HepG2 (cell line): Measurements from ENCODE around the gene TTBK1. TPM values are rescaled to one million over a fixed set of nuclear protein-coding genes. Genes with fewer than 3 reads are reported as not detected.

Experiments used
- ATAC-seq: fragments of 200-7000 bp; cut with Tn5 transposase; 3 replicates; pipeline ENCODE4 v1.9.1; 2020; ENCODE audit warnings: mild to moderate bottlenecking, moderate library complexity
- BruUV-seq: library from RNA; stranded (reverse); fragments of 400-500 nt; replicated peaks from 2 replicates; lab custom pipeline; 2021; lab: Mats Ljungman, UMichigan
- CTCF ChIA-PET: fragments of 300-600 bp; formaldehyde crosslinking; extraction: SDS; loops from one replicate; lab custom pipeline; 2021; ENCODE audit warnings: low total read pairs, inconsistent platforms, low intra/inter-chr PET ratio; lab: Yijun Ruan, JAX
- POLR2A ChIA-PET: fragments of 350-600 bp; sonication (Branson Sonifier 250); formaldehyde crosslinking; loops from one replicate; lab custom pipeline; 2020; ENCODE audit warnings: antibody characterized with exemption, inconsistent platforms; lab: Yijun Ruan, JAX
- DNase-seq: peaks from one replicate; pipeline ENCODE4 v3.0.0-alpha.2; 2015; ENCODE audit warnings: low spot score
- FAIRE-seq: peaks from 3 replicates; lab custom pipeline; 2011; peaks lifted over from hg19 to GRCh38; lab: Jason Lieb, UNC
- H2AFZ ChIP-seq: one replicate; pipeline ENCODE4 v1.6.1; 2011; ENCODE audit warnings: low read length, inconsistent platforms
- H3K27ac ChIP-seq: fragments of 300-600 bp; 3 replicates; pipeline ENCODE4 v1.8.0; 2011; ENCODE audit warnings: mixed run types, mild to moderate bottlenecking, mixed read lengths, low read length, inconsistent platforms; ENCODE audit not compliant: insufficient read depth; ENCODE audit errors: extremely low read length
- H3K27me3 ChIP-seq, 2 experiments: fragments of 200-600 bp in 1 of 2; 2 replicates in 1 of 2; 3 replicates in 1 of 2; pipeline versions ENCODE4 v1.6.0 to v1.8.0; 2011; ENCODE audit warnings: low read length in 2 of 2, mild to moderate bottlenecking in 2 of 2, moderate library complexity in 2 of 2, inconsistent platforms in 1 of 2; ENCODE audit not compliant: insufficient read depth in 2 of 2, control insufficient read depth in 1 of 2
- H3K36me3 ChIP-seq, 2 experiments: fragments of 200-600 bp in 1 of 2; replicated peaks in 1 of 2; 2 replicates in 1 of 2; 3 replicates in 1 of 2; pipeline versions ENCODE4 v1.5.1 to v1.8.0; 2011; ENCODE audit warnings: low read length in 2 of 2, inconsistent platforms in 1 of 2; ENCODE audit not compliant: insufficient read depth in 2 of 2, control insufficient read depth in 1 of 2
- H3K4me1 ChIP-seq: 2 replicates; pipeline ENCODE4 v1.5.1; 2012; ENCODE audit warnings: low read length, inconsistent platforms; ENCODE audit not compliant: insufficient read depth
- H3K4me2 ChIP-seq: 2 replicates; pipeline ENCODE4 v1.6.0; 2011; ENCODE audit warnings: low read depth, low read length, inconsistent platforms
- H3K4me3 ChIP-seq, 3 experiments: fragments of 200-600 bp in 1 of 3; sonication (generic), shearing (Covaris generic) in 1 of 3; replicated peaks in 1 of 3; 2 replicates each; pipeline ENCODE4 v1.5.1; 2011 to 2016; ENCODE audit warnings: low read length in 3 of 3, inconsistent platforms in 2 of 3, low read depth in 2 of 3, mild to moderate bottlenecking in 2 of 3, control low read depth in 1 of 3, mixed read lengths in 1 of 3; ENCODE audit not compliant: insufficient read depth in 1 of 3
- H3K79me2 ChIP-seq: one replicate; pipeline ENCODE4 v1.6.1; 2011; ENCODE audit warnings: low read length, inconsistent platforms; ENCODE audit not compliant: insufficient read depth
- H3K9ac ChIP-seq: 2 replicates; pipeline ENCODE4 v1.6.0; 2011; ENCODE audit warnings: mild to moderate bottlenecking, low read depth, low read length, inconsistent platforms; ENCODE audit not compliant: insufficient read depth
- H3K9me3 ChIP-seq: 2 replicates; pipeline ENCODE4 v1.5.1; 2012; ENCODE audit warnings: mild to moderate bottlenecking, low read length
- H4K20me1 ChIP-seq: 2 replicates; pipeline ENCODE4 v1.6.0; 2011; ENCODE audit warnings: inconsistent platforms, mild to moderate bottlenecking, low read length, moderate library complexity; ENCODE audit not compliant: insufficient read depth
- ASH2L ChIP-seq: fragments of 300-600, 200-600 bp; sonication (generic); IDR thresholded peaks from 2 replicates; pipeline ENCODE4 v1.7.0; 2017; ENCODE audit warnings: low read depth, mild to moderate bottlenecking, moderate library complexity, mixed read lengths, low read length; ENCODE audit not compliant: insufficient read length
- HMG20B ChIP-seq: conservative IDR thresholded peaks from 2 replicates; pipeline ENCODE4 v1.6.1; 2016; ENCODE audit warnings: missing genetic modification reagents, missing compliant biosample characterization
- IKZF4 ChIP-seq: sonication (generic); formaldehyde crosslinking; IDR thresholded peaks from 2 replicates; pipeline ENCODE4 v1.5.1; 2020; ENCODE audit warnings: borderline replicate concordance, mild to moderate bottlenecking, low read depth, missing genetic modification reagents; ENCODE audit errors: not compliant biosample characterization
- MED8 ChIP-seq: sonication (generic); formaldehyde crosslinking; IDR thresholded peaks from 2 replicates; pipeline ENCODE4 v1.8.1; 2023; ENCODE audit warnings: mild to moderate bottlenecking, missing genetic modification reagents; ENCODE audit not compliant: insufficient replicate concordance
- MTA3 ChIP-seq: sonication (generic); formaldehyde crosslinking; IDR thresholded peaks from 2 replicates; pipeline ENCODE4 v1.4.0; 2020; ENCODE audit warnings: missing genetic modification reagents
- NCOA2 ChIP-seq: sonication (generic); formaldehyde crosslinking; IDR thresholded peaks from 2 replicates; pipeline ENCODE4 v1.8.0; 2022; ENCODE audit warnings: inconsistent platforms
- PITX1 ChIP-seq: sonication (generic); formaldehyde crosslinking; IDR thresholded peaks from 2 replicates; pipeline ENCODE4 v1.5.1; 2020; ENCODE audit warnings: mild to moderate bottlenecking, missing genetic modification reagents
- RCOR2 ChIP-seq: IDR thresholded peaks from 2 replicates; pipeline ENCODE4 v1.6.1; 2016; ENCODE audit warnings: missing biosample characterization, missing genetic modification reagents
- REL ChIP-seq: sonication (generic); formaldehyde crosslinking; conservative IDR thresholded peaks from 2 replicates; pipeline ENCODE4 v1.8.0; 2022; ENCODE audit warnings: mild to moderate bottlenecking, missing genetic modification reagents, moderate library complexity
- RELA ChIP-seq: sonication (generic); formaldehyde crosslinking; IDR thresholded peaks from 2 replicates; pipeline ENCODE4 v1.4.0; 2020; ENCODE audit warnings: missing genetic modification reagents
- RXRB ChIP-seq: IDR thresholded peaks from 2 replicates; pipeline ENCODE4 v1.6.1; 2016; ENCODE audit warnings: borderline replicate concordance, missing genetic modification reagents, missing compliant biosample characterization
- SMAD9 ChIP-seq: sonication (generic); formaldehyde crosslinking; IDR thresholded peaks from 2 replicates; pipeline ENCODE4 v1.5.1; 2020; ENCODE audit warnings: mild to moderate bottlenecking, missing genetic modification reagents
- ZBTB38 ChIP-seq: sonication (generic); formaldehyde crosslinking; IDR thresholded peaks from 2 replicates; pipeline ENCODE4 v1.5.1; 2020; ENCODE audit warnings: mild to moderate bottlenecking, missing genetic modification reagents
- ZFP36 ChIP-seq: fragments of 150-350 bp; IDR thresholded peaks from 2 replicates; pipeline ENCODE4 v1.6.1; 2018; ENCODE audit warnings: borderline replicate concordance, low read length, low read depth; ENCODE audit not compliant: partially characterized antibody
- ZNF382 ChIP-seq: sonication (generic); formaldehyde crosslinking; IDR thresholded peaks from 2 replicates; pipeline ENCODE4 v1.5.0; 2020; ENCODE audit warnings: missing genetic modification reagents, mild to moderate bottlenecking, borderline replicate concordance
- ZNF746 ChIP-seq: sonication (generic); formaldehyde crosslinking; IDR thresholded peaks from 2 replicates; pipeline ENCODE4 v1.8.0; 2022; ENCODE audit warnings: mild to moderate bottlenecking, missing genetic modification reagents
- ZNF841 ChIP-seq: sonication (generic); formaldehyde crosslinking; IDR thresholded peaks from 2 replicates; pipeline ENCODE4 v1.8.1; 2023; ENCODE audit warnings: missing genetic modification reagents, borderline replicate concordance
- WGBS: methylation state at CpG from one replicate; pipeline ENCODE4 v1.1.6; 2017; ENCODE audit warnings: low lambda C conversion rate; 5-methylcytosine and 5-hydroxymethylcytosine counted together
- in situ Hi-C: cut with HindIII; loops from 2 replicates; pipeline ENCODE4 v1.10.0; 2017; ENCODE audit warnings: low pct_unique_long_range_greater_than_20kb; ENCODE audit not compliant: extremely low pct_ligation_motif_present
- intact Hi-C: fragments of 100-400 bp; cut with micrococcal nuclease; formaldehyde crosslinking; loops from one replicate; pipeline ENCODE4 v1.10.0; 2022; ENCODE audit not compliant: unreplicated experiment
- polyA plus RNA-seq, 8 experiments: library from polyadenylated mRNA; depleted of rRNA in 3 of 8; stranded (reverse) in 7 of 8; unstranded in 1 of 8; fragments of >200 nt; fragmentation: Illumina TruSeq in 4 of 8; extraction: Trizol in 4 of 8; gene quantifications; 2 replicates each; pipeline versions ENCODE4 v1.2.1 to v1.2.3, GENCODE V29; 2011 to 2016; ENCODE audit warnings: low read depth in 4 of 8, missing spikeins in 1 of 8, mixed read lengths in 1 of 8; ENCODE audit not compliant: insufficient read depth in 1 of 8
- total RNA-seq, 5 experiments: library from RNA; depleted of rRNA; stranded (reverse); fragments of >200 nt; fragmentation: Illumina TruSeq; extraction: Trizol; gene quantifications; 2 replicates each; pipeline ENCODE4 v1.2.3, GENCODE V29; 2016; ENCODE audit warnings: low read depth in 1 of 5
- TF ChIP-seq, protein P1 (sequence below): sonication (generic); formaldehyde crosslinking; IDR thresholded peaks from 2 replicates; pipeline ENCODE4 v1.8.0; 2022; ENCODE audit warnings: mild to moderate bottlenecking, missing genetic modification reagents; ENCODE audit not compliant: insufficient replicate concordance
- TF ChIP-seq, protein P2 (sequence below): sonication (generic); formaldehyde crosslinking; IDR thresholded peaks from 2 replicates; pipeline ENCODE4 v1.4.0; 2020; ENCODE audit warnings: mild to moderate bottlenecking, missing genetic modification reagents

TTBK1 gene
- total and polyA plus RNA-seq, 2 of the 13 experiments (the other 11 are each of a cell fraction or from before 2014, with no cell fraction given): 0.24 to 0.33 TPM

DNA sequence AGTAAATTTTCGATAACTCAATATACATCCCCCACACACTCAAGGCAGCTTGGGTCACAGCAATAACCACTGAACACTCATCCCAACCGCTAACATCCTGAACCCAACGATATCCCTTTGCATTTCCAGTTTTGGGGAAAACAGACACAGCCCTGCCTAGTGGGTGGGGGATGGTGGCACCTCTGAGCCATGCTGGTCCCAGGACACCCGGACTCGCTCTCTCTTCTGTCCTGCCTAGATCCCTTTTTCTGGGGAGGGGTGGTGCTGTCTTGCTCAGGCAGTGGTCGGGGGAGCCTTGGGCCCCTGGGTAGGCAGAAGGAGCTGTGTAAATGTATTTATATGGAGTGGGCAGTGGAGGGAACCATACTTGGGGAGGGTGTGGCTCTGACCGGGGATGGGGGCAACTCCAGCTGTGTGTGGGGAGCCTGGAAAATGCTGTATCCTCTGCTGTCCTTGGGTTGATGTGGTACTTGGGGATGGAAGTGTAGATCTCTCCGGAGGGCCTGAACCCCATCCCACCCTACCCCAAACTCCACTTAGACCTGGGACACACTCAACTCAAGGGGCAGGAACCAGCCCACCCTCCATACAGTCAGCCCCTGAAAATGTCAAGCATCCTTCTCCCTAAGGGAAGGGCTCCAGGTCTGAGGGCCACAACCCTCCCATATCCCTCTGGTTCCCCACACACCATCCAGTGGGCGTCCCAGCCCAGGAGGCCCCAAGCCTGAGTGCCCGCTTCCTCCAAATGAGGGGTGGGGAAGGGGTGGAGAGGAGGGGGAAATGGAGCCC, 31.0 kb downstream of the TTBK1 start (continued):
- TF ChIP-seq, protein P1, sequence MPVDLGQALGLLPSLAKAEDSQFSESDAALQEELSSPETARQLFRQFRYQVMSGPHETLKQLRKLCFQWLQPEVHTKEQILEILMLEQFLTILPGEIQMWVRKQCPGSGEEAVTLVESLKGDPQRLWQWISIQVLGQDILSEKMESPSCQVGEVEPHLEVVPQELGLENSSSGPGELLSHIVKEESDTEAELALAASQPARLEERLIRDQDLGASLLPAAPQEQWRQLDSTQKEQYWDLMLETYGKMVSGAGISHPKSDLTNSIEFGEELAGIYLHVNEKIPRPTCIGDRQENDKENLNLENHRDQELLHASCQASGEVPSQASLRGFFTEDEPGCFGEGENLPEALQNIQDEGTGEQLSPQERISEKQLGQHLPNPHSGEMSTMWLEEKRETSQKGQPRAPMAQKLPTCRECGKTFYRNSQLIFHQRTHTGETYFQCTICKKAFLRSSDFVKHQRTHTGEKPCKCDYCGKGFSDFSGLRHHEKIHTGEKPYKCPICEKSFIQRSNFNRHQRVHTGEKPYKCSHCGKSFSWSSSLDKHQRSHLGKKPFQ (CRISPR knock-in tag): no peak
- TF ChIP-seq, protein P2, sequence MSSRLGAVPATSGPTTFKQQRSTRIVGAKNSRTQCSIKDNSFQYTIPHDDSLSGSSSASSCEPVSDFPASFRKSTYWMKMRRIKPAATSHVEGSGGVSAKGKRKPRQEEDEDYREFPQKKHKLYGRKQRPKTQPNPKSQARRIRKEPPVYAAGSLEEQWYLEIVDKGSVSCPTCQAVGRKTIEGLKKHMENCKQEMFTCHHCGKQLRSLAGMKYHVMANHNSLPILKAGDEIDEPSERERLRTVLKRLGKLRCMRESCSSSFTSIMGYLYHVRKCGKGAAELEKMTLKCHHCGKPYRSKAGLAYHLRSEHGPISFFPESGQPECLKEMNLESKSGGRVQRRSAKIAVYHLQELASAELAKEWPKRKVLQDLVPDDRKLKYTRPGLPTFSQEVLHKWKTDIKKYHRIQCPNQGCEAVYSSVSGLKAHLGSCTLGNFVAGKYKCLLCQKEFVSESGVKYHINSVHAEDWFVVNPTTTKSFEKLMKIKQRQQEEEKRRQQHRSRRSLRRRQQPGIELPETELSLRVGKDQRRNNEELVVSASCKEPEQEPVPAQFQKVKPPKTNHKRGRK (CRISPR knock-in tag): 0 out of 2 replicates have a peak, but pooled peaks have one; percentile 22
- TF ChIP-seq MTA3: no peak
- TF ChIP-seq ZNF746 (CRISPR knock-in tag): 0 out of 2 replicates have a peak, but pooled peaks have one; percentile 24
- 0 out of 2 replicates have a peak, but pooled peaks have one; percentile 5 for TF ChIP-seq RXRB
- TF ChIP-seq RELA (CRISPR knock-in tag): no peak

GRCh38 chr6:43274916-43275597, 31.8 kb downstream of the TTBK1 start:
- BruUV-seq: no TSS peak
- no peak for TF ChIP-seq RCOR2 (CRISPR knock-in tag)
- no peak for TF ChIP-seq ZFP36
- TF ChIP-seq PITX1: peak; percentile 60; the same call in 1 of the 2 replicates
- no peak for TF ChIP-seq HMG20B (CRISPR knock-in tag)
- TF ChIP-seq IKZF4 (CRISPR knock-in tag): peak; percentile 43
- no peak for TF ChIP-seq SMAD9 (CRISPR knock-in tag)
- TF ChIP-seq ZNF841 (CRISPR knock-in tag): no peak
- no peak for TF ChIP-seq ZNF382
- peak; percentile 86; the same call in 1 of the 2 replicates for TF ChIP-seq ZBTB38 (CRISPR knock-in tag)
- TF ChIP-seq MED8: peak; percentile 84
- peak; percentile 99 for TF ChIP-seq ASH2L
- TF ChIP-seq NCOA2: peak; percentile 40; the same call in 1 of the 2 replicates
- 0 out of 2 replicates have a peak, but pooled peaks have one; percentile 70 for TF ChIP-seq REL (CRISPR knock-in tag)

More at GRCh38 chr6:43274916-43275597, 31.8 kb downstream of the TTBK1 start:
- H4K20me1 ChIP-seq: no peaks in the 10 kb centered on the region
- CTCF ChIA-PET: no interaction called here
- peak overlapping the region; percentile 59 to 86 (median 78) for H3K4me3 ChIP-seq
- in situ Hi-C loops (no loop called here), intact Hi-C loops (no loop called here)
- peak overlapping the region; percentile 93 for H3K4me2 ChIP-seq
- H2AFZ ChIP-seq: no peak overlapping the region
- ATAC-seq: peak; percentile 54
- no peak for FAIRE-seq
- no peaks in the 10 kb centered on the region for H3K9me3 ChIP-seq
- no peaks in the 10 kb centered on the region for H3K27me3 ChIP-seq
- peak overlapping the region; percentile 94 for H3K27ac ChIP-seq
- peak overlapping the region; percentile 97 for H3K9ac ChIP-seq
- POLR2A ChIA-PET: interaction anchor here (0.6 to 20.0 kb wide), 4 partner anchors 15 to 296 kb away, joined by 3 to 314 read pairs (median 40); partner anchors contain the start of gene SLC22A7
- no peaks in the 10 kb centered on the region for H3K36me3 ChIP-seq
- H3K79me2 ChIP-seq: peaks cover 7% of the 10 kb centered on the region
- peak; percentile 67 for DNase-seq
- WGBS: 1% methylated on average over 21 of the region's 65 CpGs
- H3K4me1 ChIP-seq: peaks cover 96% of the 10 kb centered on the region
